H1 (cell line): ENCODE results near the gene HDAC3. TPM values are rescaled to one million over a fixed set of nuclear protein-coding genes. Genes with fewer than 3 reads are reported as not detected.

Source experiments
- ATF2 ChIP-seq: IDR thresholded peaks from 2 replicates; pipeline ENCODE4 v1.6.1; 2012; ENCODE audit warnings: low read length, inconsistent platforms
- BACH1 ChIP-seq: IDR thresholded peaks from 2 replicates; pipeline ENCODE4 v1.6.1; 2012; ENCODE audit warnings: low read length, improper control_type of control experiment
- BCL11A ChIP-seq, 2 experiments: IDR thresholded peaks; one replicate each; pipeline ENCODE4 v1.6.1; 2011; ENCODE audit warnings: low read depth in 2 of 2, low read length in 2 of 2, mild to moderate bottlenecking in 2 of 2
- CHD1 ChIP-seq: IDR thresholded peaks from 2 replicates; pipeline ENCODE4 v1.6.1; 2012; ENCODE audit warnings: low read depth, low read length, improper control_type of control experiment
- CHD2 ChIP-seq: IDR thresholded peaks from 2 replicates; pipeline ENCODE4 v1.6.1; 2012; ENCODE audit warnings: low read length, improper control_type of control experiment
- CREB1 ChIP-seq: IDR thresholded peaks from 2 replicates; pipeline ENCODE4 v1.6.1; 2012; ENCODE audit warnings: inconsistent platforms
- EZH2 ChIP-seq: fragments of 200-600 bp; sonication (generic); IDR thresholded peaks from 2 replicates; pipeline ENCODE4 v1.7.1; 2012; ENCODE audit warnings: low read depth, mild to moderate bottlenecking, moderate library complexity, low read length, inconsistent platforms; ENCODE audit not compliant: severe bottlenecking
- GTF2F1 ChIP-seq: IDR thresholded peaks from 2 replicates; pipeline ENCODE4 v1.6.1; 2012; ENCODE audit warnings: low read depth, low read length, improper control_type of control experiment, borderline replicate concordance
- HDAC2 ChIP-seq, 2 experiments: fragments of 300-600 bp in 1 of 2; sonication (generic) in 1 of 2; IDR thresholded peaks; 2 replicates each; pipeline ENCODE4 v1.6.1; 2011 to 2012; ENCODE audit warnings: low read depth in 2 of 2, low read length in 2 of 2, mild to moderate bottlenecking in 2 of 2, moderate library complexity in 2 of 2, borderline replicate concordance in 1 of 2, inconsistent platforms in 1 of 2
- JUN ChIP-seq: IDR thresholded peaks from 2 replicates; pipeline ENCODE4 v1.6.1; 2011; ENCODE audit warnings: low read depth, mild to moderate bottlenecking, improper control_type of control experiment, low read length
- KDM4A ChIP-seq: IDR thresholded peaks from one replicate; pipeline ENCODE4 v1.7.1; 2012; ENCODE audit warnings: low read depth, mild to moderate bottlenecking, moderate library complexity, low read length, inconsistent platforms; ENCODE audit not compliant: severe bottlenecking
- MAFK ChIP-seq: IDR thresholded peaks from 2 replicates; pipeline ENCODE4 v1.6.1; 2012; ENCODE audit warnings: low read depth, mild to moderate bottlenecking, improper control_type of control experiment, low read length
- MAX ChIP-seq: IDR thresholded peaks from 2 replicates; pipeline ENCODE4 v1.6.1; 2012; ENCODE audit warnings: inconsistent platforms
- NANOG ChIP-seq: IDR thresholded peaks from 2 replicates; pipeline ENCODE4 v1.6.1; 2011; ENCODE audit warnings: low read length, low read depth, mild to moderate bottlenecking, inconsistent platforms; ENCODE audit not compliant: insufficient read depth, poor library complexity, severe bottlenecking
- POLR2A ChIP-seq, 2 experiments: IDR thresholded peaks; 1 replicate in 1 of 2; 2 replicates in 1 of 2; pipeline ENCODE4 v1.6.1; 2011; ENCODE audit warnings: low read depth in 2 of 2, low read length in 2 of 2, mild to moderate bottlenecking in 2 of 2; ENCODE audit errors: control extremely low read depth in 1 of 2
- POLR2AphosphoS5 ChIP-seq: IDR thresholded peaks from 2 replicates; pipeline ENCODE4 v1.6.1; 2011; ENCODE audit warnings: low read depth, low read length
- RFX5 ChIP-seq: IDR thresholded peaks from 2 replicates; pipeline ENCODE4 v1.6.1; 2011; ENCODE audit warnings: low read depth, low read length, improper control_type of control experiment, borderline replicate concordance
- SIN3A ChIP-seq, 2 experiments: IDR thresholded peaks in 1 of 2; conservative IDR thresholded peaks in 1 of 2; 2 replicates each; pipeline ENCODE4 v1.6.1; 2011 to 2012; ENCODE audit warnings: low read length in 2 of 2, improper control_type of control experiment in 1 of 2, low read depth in 1 of 2, mild to moderate bottlenecking in 1 of 2
- SIX5 ChIP-seq: IDR thresholded peaks from 2 replicates; pipeline ENCODE4 v1.6.1; 2011; ENCODE audit warnings: mild to moderate bottlenecking, low read depth, low read length
- SUZ12 ChIP-seq: fragments of 200-600 bp; sonication (generic); IDR thresholded peaks from 2 replicates; pipeline ENCODE4 v1.6.1; 2012; ENCODE audit warnings: mild to moderate bottlenecking, inconsistent platforms, low read length, moderate library complexity, mixed read lengths
- TCF12 ChIP-seq: IDR thresholded peaks from 2 replicates; pipeline ENCODE4 v1.6.1; 2011; ENCODE audit warnings: low read depth, mild to moderate bottlenecking, low read length
- TEAD4 ChIP-seq: IDR thresholded peaks from 2 replicates; pipeline ENCODE4 v1.6.1; 2012; ENCODE audit warnings: low read depth, low read length, inconsistent platforms, mixed read lengths
- polyA plus RNA-seq, 7 experiments: library from polyadenylated mRNA; depleted of rRNA in 3 of 7; stranded (reverse) in 5 of 7; unstranded in 2 of 7; fragments of >200 nt in 5 of 7; fragments of 200-250 nt in 2 of 7; gene quantifications; 1 replicate in 5 of 7; 2 replicates in 1 of 7; 4 replicates in 1 of 7; pipeline versions ENCODE4 v1.2.1 to v1.2.3, GENCODE V29; 2011 to 2013; ENCODE audit warnings: missing spikeins in 2 of 7, mixed read lengths in 2 of 7
- total RNA-seq: library from RNA; stranded (reverse); fragmentation: NEBNext Ultra II Directional; extraction: Animal tissue kit (Norgen Biotek cat#: 25700); gene quantifications from 2 replicates; pipeline ENCODE4 v1.2.1, GENCODE V29; 2021
- TF ChIP-seq, protein P1 (sequence below): IDR thresholded peaks from 2 replicates; pipeline ENCODE4 v1.6.1; 2011; ENCODE audit warnings: low read depth, mild to moderate bottlenecking, low read length; ENCODE audit not compliant: insufficient read depth

HDAC3 gene
- total and polyA plus RNA-seq, 2 of the 8 experiments (the other 6 are each of a cell fraction or from before 2014, with no cell fraction given) = 99.0 to 120 TPM

DNA sequence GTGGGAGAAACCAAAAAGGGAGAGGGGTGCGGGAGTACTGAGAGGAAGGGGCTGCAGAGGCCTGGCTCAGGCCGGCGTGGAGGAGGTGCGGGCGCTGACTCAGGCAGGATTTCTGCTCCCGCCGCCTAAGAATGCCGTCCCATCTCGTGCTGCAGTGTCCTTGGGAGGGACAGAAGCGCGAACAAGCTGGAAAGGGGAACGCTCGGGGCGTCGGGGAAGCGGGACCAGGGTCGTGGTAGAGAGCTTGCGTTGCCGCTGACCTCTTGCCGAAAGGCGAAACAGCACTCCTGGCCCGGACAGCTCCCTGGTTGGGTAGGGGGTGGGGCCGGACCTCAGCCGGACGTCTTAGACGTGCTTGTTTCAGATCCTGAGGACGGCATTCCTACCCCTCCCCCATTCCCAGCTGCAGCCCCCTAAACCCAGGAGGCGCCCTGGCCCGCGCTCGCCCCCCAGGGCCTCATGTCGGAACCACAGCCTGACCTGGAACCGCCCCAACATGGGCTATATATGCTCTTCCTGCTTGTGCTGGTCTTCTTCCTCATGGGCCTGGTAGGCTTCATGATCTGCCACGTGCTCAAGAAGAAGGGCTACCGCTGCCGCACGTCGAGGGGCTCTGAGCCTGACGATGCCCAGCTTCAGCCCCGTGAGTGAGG lies 1.2 kb upstream of the HDAC3 start (continued):
- TF ChIP-seq CHD2 = peak; percentile 42; the same call in 1 of the 2 replicates
- TF ChIP-seq MAX = peak; percentile 94
- no peak for TF ChIP-seq NANOG
- peak; percentile 94 for TF ChIP-seq TCF12
- no peak for TF ChIP-seq BCL11A (IDR thresholded peaks at IDR 0.05; ENCODE audit: low read depth in 2 of 2, low read length in 2 of 2)
- TF ChIP-seq, protein P1, sequence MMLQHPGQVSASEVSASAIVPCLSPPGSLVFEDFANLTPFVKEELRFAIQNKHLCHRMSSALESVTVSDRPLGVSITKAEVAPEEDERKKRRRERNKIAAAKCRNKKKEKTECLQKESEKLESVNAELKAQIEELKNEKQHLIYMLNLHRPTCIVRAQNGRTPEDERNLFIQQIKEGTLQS = no peak
- no peak for TF ChIP-seq GTF2F1
- TF ChIP-seq RFX5 = no peak
- TF ChIP-seq POLR2AphosphoS5 = peak; percentile 58; the same call in 1 of the 2 replicates
- no peak for TF ChIP-seq SIX5
- TF ChIP-seq SIN3A (conservative IDR thresholded peaks at IDR 0.05 in 1 of 2, IDR thresholded peaks at IDR 0.05 in 1 of 2; ENCODE audit: low read depth in 1 of 2, low read length in 2 of 2) = peak; percentile 99
- TF ChIP-seq BACH1 = no peak
- TF ChIP-seq CHD1 = no peak
- peak in 1 of 2 experiments; percentile 58; a peak in 1 of 3 replicates for TF ChIP-seq POLR2A (IDR thresholded peaks at IDR 0.05; ENCODE audit: control extremely low read depth in 1 of 2, low read depth in 2 of 2, low read length in 2 of 2)
- TF ChIP-seq HDAC2 (IDR thresholded peaks at IDR 0.05; ENCODE audit: borderline replicate concordance in 1 of 2, low read depth in 2 of 2, low read length in 2 of 2) = peak in 1 of 2 experiments; percentile 68; a peak in 2 of 4 replicates
- peak; percentile 54 for TF ChIP-seq CREB1
- peak; percentile 88 for TF ChIP-seq TEAD4
- TF ChIP-seq EZH2 = no peak
- TF ChIP-seq SUZ12 = no peak
- no peak for TF ChIP-seq MAFK
- TF ChIP-seq ATF2 = no peak
- TF ChIP-seq KDM4A = no peak
- TF ChIP-seq JUN = no peak
